ENCODE measurements around the gene ANXA2R. TPM values are rescaled to one million over a fixed set of nuclear protein-coding genes. Genes with fewer than 3 reads are reported as not detected.
A peak's percentile ranks its signal among the peaks of the same experiment; 100 is the strongest.
"Not testable (repeated sequence)": the region's sequence is repeated elsewhere in the genome, so short reads cannot be mapped to it uniquely, and the experiment has no call there.

Gene ANXA2R
- total RNA-seq, result 10 to 100 TPM in 1 of 2 experiments, 1 to 10 TPM in 1; 8.0 to 10.4 TPM

GRCh38 chr5:43040287-43041098 lies at the start of gene ANXA2R:
TSS of gene ANXA2R (minus strand) at chr5:43040319. CDS start at chr5:43040046, 273 bp downstream.
- peak; percentile 76 for TF ChIP-seq CTCF (IDR thresholded peaks at IDR 0.05)
- Mint-ChIP-seq H3K4me1 (ENCODE audit: low read depth) (peaks cover 38% of the 10 kb centered on the region), H3K4me3 (peak within 1 kb of the TSS; percentile 81), H3K36me3 (ENCODE audit: low read depth) (peaks cover 10% of the 10 kb centered on the region), H3K9me3 (no peaks in the 10 kb centered on the region), H3K27me3 (no peaks in the 10 kb centered on the region), H3K27ac (peak within 1 kb of the TSS; percentile 98)
- ChIA-PET CTCF (interaction anchor here (0.6 to 4.5 kb wide), 27 partner anchors 10 to 444 kb away, joined by 3 to 63 read pairs (median 7); partner anchors contain the start of genes TMEM267 and ZNF131), POLR2A (interaction anchor here (0.7 to 7.3 kb wide), 13 partner anchors 9 to 444 kb away, joined by 3 to 131 read pairs (median 34); partner anchors contain the start of gene HMGCS1)
- DNase-seq, result peak; percentile 97
- peak; percentile 67 for ATAC-seq
- intact Hi-C loops (cut with micrococcal nuclease), result loop anchor here (1.0 to 5.0 kb wide), 6 partner anchors 22 to 132 kb away; no protein-coding TSS in a partner anchor

- ATAC-seq; H3K4me1 Mint-ChIP-seq (ENCODE audit: low read depth); H3K27ac Mint-ChIP-seq; H3K9me3 Mint-ChIP-seq; intact Hi-C loops (cut with micrococcal nuclease); DNase-seq; CTCF ChIA-PET; H3K36me3 Mint-ChIP-seq (ENCODE audit: low read depth); H3K4me3 Mint-ChIP-seq; H3K27me3 Mint-ChIP-seq: not testable (repeated sequence)
- POLR2A ChIA-PET, result interaction anchor here (1.7 kb wide), 1 partner anchor 19 kb away, joined by 4 read pairs; no protein-coding TSS in a partner anchor
Measured at GRCh38 chr5:43086118-43086908, 46.2 kb upstream of the ANXA2R start.

- Mint-ChIP-seq H3K27me3 (no peaks in the 10 kb centered on the region), H3K27ac (no peak overlapping the region), H3K36me3 (ENCODE audit: low read depth) (peaks cover 13% of the 10 kb centered on the region), H3K4me1 (ENCODE audit: low read depth) (no peaks in the 10 kb centered on the region), H3K4me3 (no peak overlapping the region), H3K9me3 (peaks cover 2% of the 10 kb centered on the region)
- DNase-seq (no peak), ATAC-seq (no peak)
- intact Hi-C loops (cut with micrococcal nuclease), result no loop called here
- ChIA-PET CTCF (no interaction called here), POLR2A (interaction anchor here (1.7 kb wide), 1 partner anchor 18 kb away, joined by 4 read pairs; no protein-coding TSS in a partner anchor)
- no peak for TF ChIP-seq CTCF (IDR thresholded peaks at IDR 0.05)
Measured at GRCh38 chr5:43085453-43085852, 45.3 kb upstream of the ANXA2R start.

GRCh38 chr5:43084468-43084867 lies 44.3 kb upstream of the ANXA2R start:
- H3K4me1 Mint-ChIP-seq (ENCODE audit: low read depth); H3K4me3 Mint-ChIP-seq; H3K27me3 Mint-ChIP-seq; H3K27ac Mint-ChIP-seq; H3K9me3 Mint-ChIP-seq; ATAC-seq; DNase-seq; intact Hi-C loops (cut with micrococcal nuclease); CTCF ChIA-PET: not testable (repeated sequence)
- POLR2A ChIA-PET, result interaction anchor here (0.6 to 1.7 kb wide), 3 partner anchors 9 to 23 kb away, joined by 4 read pairs; no protein-coding TSS in a partner anchor
- peaks cover 13% of the 10 kb centered on the region for H3K36me3 Mint-ChIP-seq (ENCODE audit: low read depth)

GRCh38 chr5:43081345-43081744 lies 41.2 kb upstream of the ANXA2R start:
- DNase-seq; H3K27ac Mint-ChIP-seq; H3K27me3 Mint-ChIP-seq; H3K4me3 Mint-ChIP-seq; CTCF ChIA-PET; H3K9me3 Mint-ChIP-seq; POLR2A ChIA-PET; ATAC-seq; H3K4me1 Mint-ChIP-seq (ENCODE audit: low read depth); intact Hi-C loops (cut with micrococcal nuclease): not testable (repeated sequence)
- H3K36me3 Mint-ChIP-seq (ENCODE audit: low read depth), result peaks cover 17% of the 10 kb centered on the region

GRCh38 chr5:43078956-43079355 lies 38.8 kb upstream of the ANXA2R start:
- DNase-seq, result no peak
- Mint-ChIP-seq H3K9me3 (no peaks in the 10 kb centered on the region), H3K36me3 (ENCODE audit: low read depth) (peaks cover 22% of the 10 kb centered on the region), H3K27me3 (no peaks in the 10 kb centered on the region), H3K4me1 (ENCODE audit: low read depth) (peaks cover 13% of the 10 kb centered on the region), H3K4me3 (no peak overlapping the region), H3K27ac (no peak overlapping the region)
- POLR2A ChIA-PET, result no interaction called here
- ATAC-seq, result no peak
- no peak for TF ChIP-seq CTCF (IDR thresholded peaks at IDR 0.05)
- intact Hi-C loops (cut with micrococcal nuclease), result loop anchor here (10.0 kb wide), 1 partner anchor 316 kb away; no protein-coding TSS in a partner anchor
- CTCF ChIA-PET, result interaction anchor here (0.9 kb wide), 1 partner anchor 311 kb away, joined by 3 read pairs; no protein-coding TSS in a partner anchor

GRCh38 chr5:43077446-43078191 lies 37.5 kb upstream of the ANXA2R start:
- H3K4me3 Mint-ChIP-seq, POLR2A ChIA-PET, CTCF ChIA-PET, ATAC-seq, DNase-seq, H3K27ac Mint-ChIP-seq, H3K9me3 Mint-ChIP-seq, H3K27me3 Mint-ChIP-seq: not testable (repeated sequence)
- H3K36me3 Mint-ChIP-seq (ENCODE audit: low read depth), result peaks cover 23% of the 10 kb centered on the region
- peaks cover 21% of the 10 kb centered on the region for H3K4me1 Mint-ChIP-seq (ENCODE audit: low read depth)
- intact Hi-C loops (cut with micrococcal nuclease), result loop anchor here (10.0 kb wide), 1 partner anchor 317 kb away; no protein-coding TSS in a partner anchor

All from activated CD8-positive, alpha-beta T cell treated with anti-CD3 and anti-CD28 coated beads for 36 hours (primary cell).